ENCODE measurements around the gene VSTM2B.

GRCh38 chr19:29547361-29547960 lies 21.7 kb downstream of the VSTM2B start:
- TF ChIP-seq CTCF (conservative IDR thresholded peaks at IDR 0.05 in 1 of 2, IDR thresholded peaks at IDR 0.05 in 1 of 2; ENCODE audit: extremely low read depth in 1 of 2, insufficient read depth in 1 of 2, low read depth in 1 of 2, low read length in 2 of 2), result no peak
- no peak for TF ChIP-seq EZH2 (IDR thresholded peaks at IDR 0.05; ENCODE audit: borderline replicate concordance, low read length)
